ENCODE results near the gene C3orf49.

DNA sequence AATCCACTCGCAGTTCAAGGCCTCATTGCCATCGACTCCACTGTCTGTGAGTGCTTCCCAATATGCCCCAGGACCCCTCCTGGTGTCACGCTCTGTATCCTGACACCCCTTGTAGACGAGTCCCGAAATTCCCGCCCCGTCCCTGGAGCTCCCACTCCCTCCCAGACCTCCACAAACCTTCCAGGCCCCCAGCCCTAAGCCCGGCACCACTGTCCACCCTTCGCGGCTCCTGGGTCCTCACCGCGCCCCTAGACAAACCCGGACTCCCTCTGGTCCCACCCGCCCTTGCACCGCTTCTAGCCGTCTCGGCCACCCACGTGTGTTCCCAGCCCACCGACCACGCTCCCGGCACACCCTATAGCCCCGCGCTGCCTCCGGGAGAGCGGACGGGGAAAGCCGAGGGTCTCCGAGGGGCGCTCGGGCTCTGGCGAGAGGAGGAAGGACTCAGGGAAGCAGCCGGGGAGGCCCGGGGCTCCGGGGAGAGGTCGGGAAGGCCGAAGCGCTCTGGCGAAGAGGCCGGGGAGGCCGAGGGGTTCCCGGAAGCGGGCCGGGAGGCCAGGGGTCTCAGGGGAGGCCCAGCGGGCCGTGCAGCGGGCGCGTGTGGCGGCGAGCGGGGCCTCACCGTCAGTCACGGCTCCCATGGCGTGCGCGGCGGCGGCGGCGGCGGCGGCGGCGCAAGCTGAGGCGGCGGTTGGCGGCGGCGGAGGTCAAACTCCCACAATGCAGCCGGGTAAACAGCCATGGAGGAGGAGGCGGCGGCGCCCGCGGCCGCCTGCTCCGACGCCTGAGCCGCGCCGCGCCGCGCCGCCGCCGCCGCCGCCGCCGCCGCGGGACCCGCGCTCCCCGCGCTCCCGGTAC lies 44.3 kb downstream of the C3orf49 start, which contains the start of the genes ATXN7 and THOC7:
- TF ChIP-seq, protein P1, sequence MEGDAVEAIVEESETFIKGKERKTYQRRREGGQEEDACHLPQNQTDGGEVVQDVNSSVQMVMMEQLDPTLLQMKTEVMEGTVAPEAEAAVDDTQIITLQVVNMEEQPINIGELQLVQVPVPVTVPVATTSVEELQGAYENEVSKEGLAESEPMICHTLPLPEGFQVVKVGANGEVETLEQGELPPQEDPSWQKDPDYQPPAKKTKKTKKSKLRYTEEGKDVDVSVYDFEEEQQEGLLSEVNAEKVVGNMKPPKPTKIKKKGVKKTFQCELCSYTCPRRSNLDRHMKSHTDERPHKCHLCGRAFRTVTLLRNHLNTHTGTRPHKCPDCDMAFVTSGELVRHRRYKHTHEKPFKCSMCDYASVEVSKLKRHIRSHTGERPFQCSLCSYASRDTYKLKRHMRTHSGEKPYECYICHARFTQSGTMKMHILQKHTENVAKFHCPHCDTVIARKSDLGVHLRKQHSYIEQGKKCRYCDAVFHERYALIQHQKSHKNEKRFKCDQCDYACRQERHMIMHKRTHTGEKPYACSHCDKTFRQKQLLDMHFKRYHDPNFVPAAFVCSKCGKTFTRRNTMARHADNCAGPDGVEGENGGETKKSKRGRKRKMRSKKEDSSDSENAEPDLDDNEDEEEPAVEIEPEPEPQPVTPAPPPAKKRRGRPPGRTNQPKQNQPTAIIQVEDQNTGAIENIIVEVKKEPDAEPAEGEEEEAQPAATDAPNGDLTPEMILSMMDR (IDR thresholded peaks at IDR 0.05; ENCODE audit: insufficient read depth, low read depth, low read length), result no peak
- no peak for TF ChIP-seq EZH2 (IDR thresholded peaks at IDR 0.05; ENCODE audit: insufficient read depth, low read length)
